H1 (cell line): ENCODE measurements around the gene KLK4. TPM values are rescaled to one million over a fixed set of nuclear protein-coding genes. Genes with fewer than 3 reads are reported as not detected.

ENCODE experiments used
- CTCF ChIA-PET: fragments of 300-600 bp; sonication (Branson Sonifier 250); formaldehyde crosslinking; loops from one replicate; lab custom pipeline; 2021; ENCODE audit not compliant: partially characterized antibody; lab: Charles Lee
- POLR2A ChIA-PET: fragments of 300-600 bp; sonication (Branson Sonifier 250); formaldehyde crosslinking; loops from one replicate; lab custom pipeline; 2021; ENCODE audit warnings: inconsistent platforms; ENCODE audit not compliant: partially characterized antibody; lab: Charles Lee
- DNase-seq, 2 experiments: peaks; one replicate each; pipeline versions ENCODE4 v3.0.0 to v3.0.0-alpha.2; 2010 to 2022; ENCODE audit warnings: low spot score in 2 of 2, low read depth in 1 of 2, mixed read lengths in 1 of 2
- FAIRE-seq: peaks from 2 replicates; lab custom pipeline; 2011; peaks lifted over from hg19 to GRCh38; lab: Jason Lieb, UNC
- H2AFZ ChIP-seq: 2 replicates; pipeline ENCODE4 v1.8.1; 2012; ENCODE audit warnings: low read length, inconsistent platforms
- H2AK5ac ChIP-seq: 2 replicates; pipeline ENCODE4 v1.6.1; 2013; ENCODE audit warnings: low read depth, low read length
- H2BK120ac ChIP-seq: replicated peaks from 2 replicates; pipeline ENCODE3; 2013; ENCODE audit warnings: low read depth, low read length, inconsistent platforms
- H2BK12ac ChIP-seq: 2 replicates; pipeline ENCODE4 v1.6.1; 2013; ENCODE audit warnings: low read depth, low read length
- H2BK15ac ChIP-seq: 2 replicates; pipeline ENCODE4 v1.6.1; 2013; ENCODE audit warnings: low read length
- H2BK20ac ChIP-seq: 2 replicates; pipeline ENCODE4 v1.6.1; 2013; ENCODE audit warnings: low read length
- H2BK5ac ChIP-seq: 2 replicates; pipeline ENCODE4 v1.6.1; 2013; ENCODE audit warnings: low read depth, low read length
- H3K14ac ChIP-seq: 2 replicates; pipeline ENCODE4 v1.6.1; 2013; ENCODE audit warnings: inconsistent platforms; ENCODE audit not compliant: insufficient read length
- H3K18ac ChIP-seq: 2 replicates; pipeline ENCODE4 v1.6.1; 2013; ENCODE audit warnings: low read length; ENCODE audit errors: extremely low read depth
- H3K23ac ChIP-seq: 2 replicates; pipeline ENCODE4 v1.6.1; 2013; ENCODE audit warnings: inconsistent platforms; ENCODE audit not compliant: insufficient read length
- H3K23me2 ChIP-seq: 2 replicates; pipeline ENCODE4 v1.6.1; 2013; ENCODE audit warnings: low read depth, low read length
- H3K27ac ChIP-seq: 2 replicates; pipeline ENCODE4 v1.6.1; 2011; ENCODE audit warnings: low read depth, low read length, inconsistent platforms
- H3K27me3 ChIP-seq, 4 experiments: replicated peaks in 1 of 4; 1 replicate in 1 of 4; 2 replicates in 3 of 4; pipeline versions ENCODE4 v1.6.1 to v1.8.1; 2011 to 2013; ENCODE audit warnings: low read length in 3 of 4, mild to moderate bottlenecking in 3 of 4, inconsistent platforms in 2 of 4, mixed read lengths in 2 of 4, moderate library complexity in 1 of 4; ENCODE audit not compliant: control insufficient read depth in 3 of 4, insufficient read depth in 3 of 4; ENCODE audit errors: extremely low read depth in 1 of 4
- H3K36me3 ChIP-seq, 4 experiments: 2 replicates each; pipeline versions ENCODE4 v1.6.1 to v1.8.1; 2011 to 2013; ENCODE audit warnings: mild to moderate bottlenecking in 4 of 4, low read length in 3 of 4, moderate library complexity in 2 of 4, control low read depth in 1 of 4, inconsistent platforms in 1 of 4; ENCODE audit not compliant: insufficient read depth in 4 of 4, control insufficient read depth in 2 of 4
- H3K4ac ChIP-seq: replicated peaks from 2 replicates; pipeline ENCODE3; 2013; ENCODE audit warnings: low read length, low read depth, mixed read lengths, inconsistent platforms; ENCODE audit not compliant: insufficient read length
- H3K4me1 ChIP-seq, 4 experiments: replicated peaks in 1 of 4; 1 replicate in 1 of 4; 2 replicates in 3 of 4; pipeline versions ENCODE4 v1.6.1 to v1.8.1; 2011 to 2013; ENCODE audit warnings: low read length in 3 of 4, inconsistent platforms in 2 of 4, mixed read lengths in 1 of 4; ENCODE audit not compliant: insufficient read depth in 4 of 4, control insufficient read depth in 3 of 4
- H3K4me2 ChIP-seq, 2 experiments: 2 replicates each; pipeline versions ENCODE4 v1.6.1 to v1.8.1; 2011 to 2013; ENCODE audit warnings: low read depth in 2 of 2, low read length in 2 of 2, control low read depth in 1 of 2, inconsistent platforms in 1 of 2, mild to moderate bottlenecking in 1 of 2; ENCODE audit not compliant: insufficient read depth in 1 of 2
- H3K4me3 ChIP-seq, 4 experiments: fragments of 200-600, 300-600 bp in 1 of 4; sonication (generic), shearing (Covaris generic), sonication (Bioruptor Twin) in 1 of 4; 2 replicates each; pipeline versions ENCODE4 v1.5.1 to v1.8.1; 2011 to 2016; ENCODE audit warnings: low read length in 4 of 4, low read depth in 3 of 4, control low read depth in 2 of 4, inconsistent platforms in 2 of 4, mild to moderate bottlenecking in 2 of 4, mixed read lengths in 1 of 4, moderate library complexity in 1 of 4; ENCODE audit not compliant: insufficient read depth in 2 of 4; ENCODE audit errors: extremely low read depth in 1 of 4
- H3K56ac ChIP-seq: replicated peaks from 2 replicates; pipeline ENCODE3; 2013; ENCODE audit warnings: low read depth, mild to moderate bottlenecking, mixed read lengths, low read length, inconsistent platforms; ENCODE audit not compliant: insufficient read length
- H3K79me1 ChIP-seq: 2 replicates; pipeline ENCODE4 v1.6.1; 2013; ENCODE audit warnings: low read depth, low read length, control low read depth
- H3K79me2 ChIP-seq, 2 experiments: 2 replicates each; pipeline versions ENCODE4 v1.6.1 to v1.8.1; 2012 to 2013; ENCODE audit warnings: low read length in 2 of 2, mild to moderate bottlenecking in 2 of 2, inconsistent platforms in 1 of 2; ENCODE audit not compliant: insufficient read depth in 2 of 2, control insufficient read depth in 1 of 2
- H3K9ac ChIP-seq, 4 experiments: replicated peaks in 1 of 4; 1 replicate in 1 of 4; 2 replicates in 3 of 4; pipeline versions ENCODE4 v1.6.1 to v1.8.1; 2011 to 2013; ENCODE audit warnings: low read depth in 3 of 4, low read length in 3 of 4, control low read depth in 2 of 4, mild to moderate bottlenecking in 2 of 4, moderate library complexity in 2 of 4, inconsistent platforms in 1 of 4; ENCODE audit errors: extremely low read depth in 1 of 4
- H3K9me3 ChIP-seq, 2 experiments: 2 replicates each; pipeline versions ENCODE4 v1.6.1 to v1.8.1; 2012 to 2013; ENCODE audit warnings: mild to moderate bottlenecking in 2 of 2, moderate library complexity in 2 of 2, control low read depth in 1 of 2, inconsistent platforms in 1 of 2, low read depth in 1 of 2, low read length in 1 of 2, mixed read lengths in 1 of 2; ENCODE audit not compliant: insufficient read depth in 2 of 2
- H4K20me1 ChIP-seq, 2 experiments: replicated peaks in 1 of 2; 2 replicates each; pipeline versions ENCODE3 to v1.8.1; 2011 to 2013; ENCODE audit warnings: inconsistent platforms in 2 of 2, low read length in 2 of 2, mild to moderate bottlenecking in 1 of 2; ENCODE audit not compliant: insufficient read depth in 2 of 2, control insufficient read depth in 1 of 2
- H4K5ac ChIP-seq: 2 replicates; pipeline ENCODE4 v1.6.1; 2013; ENCODE audit warnings: low read length, low read depth, mixed read lengths, inconsistent platforms; ENCODE audit not compliant: insufficient read length
- H4K8ac ChIP-seq: 2 replicates; pipeline ENCODE4 v1.8.0; 2013; ENCODE audit warnings: mild to moderate bottlenecking, moderate library complexity, low read length, inconsistent platforms; ENCODE audit not compliant: insufficient read depth; ENCODE audit errors: extremely low read depth
- H4K91ac ChIP-seq: replicated peaks from 2 replicates; pipeline ENCODE3; 2013; ENCODE audit warnings: low read length, mixed read lengths, inconsistent platforms; ENCODE audit not compliant: insufficient read length
- SIRT6 ChIP-seq: IDR thresholded peaks from one replicate; pipeline ENCODE4 v1.7.1; 2012; ENCODE audit warnings: low read length, inconsistent platforms
- WGBS, 2 experiments: shearing (Covaris generic) in 1 of 2; methylation state at CpG; one replicate each; pipeline versions ENCODE4 v1.1.6 to v1.1.7; 2013 to 2015; ENCODE audit warnings: low lambda C conversion rate in 2 of 2, mixed read lengths in 2 of 2, inconsistent platforms in 1 of 2, low coverage in 1 of 2, missing lambda C conversion rate in 1 of 2; ENCODE audit not compliant: insufficient replicate concordance in 2 of 2, insufficient coverage in 1 of 2, insufficient read length in 1 of 2; ENCODE audit errors: extremely low coverage in 1 of 2, missing lambda C conversion rate in 1 of 2; 5-methylcytosine and 5-hydroxymethylcytosine counted together
- polyA plus RNA-seq, 7 experiments: library from polyadenylated mRNA; depleted of rRNA in 3 of 7; stranded (reverse) in 5 of 7; unstranded in 2 of 7; fragments of >200 nt in 5 of 7; fragments of 200-250 nt in 2 of 7; gene quantifications; 1 replicate in 5 of 7; 2 replicates in 1 of 7; 4 replicates in 1 of 7; pipeline versions ENCODE4 v1.2.1 to v1.2.3, GENCODE V29; 2011 to 2013; ENCODE audit warnings: missing spikeins in 2 of 7, mixed read lengths in 2 of 7
- total RNA-seq: library from RNA; stranded (reverse); fragmentation: NEBNext Ultra II Directional; extraction: Animal tissue kit (Norgen Biotek cat#: 25700); gene quantifications from 2 replicates; pipeline ENCODE4 v1.2.1, GENCODE V29; 2021

KLK4 gene
- total and polyA plus RNA-seq, 2 of the 8 experiments (the other 6 are each of a cell fraction or from before 2014, with no cell fraction given): 0.44 TPM; not detected in 1

GRCh38 chr19:50910722-50911121 lies 473 bp downstream of the KLK4 start:
- DNase-seq: no peak
- no peak overlapping the region for H4K91ac ChIP-seq
- H4K5ac ChIP-seq: no peak overlapping the region
- H3K14ac ChIP-seq: no peak overlapping the region
- H3K9ac ChIP-seq: no peak overlapping the region
- H2BK5ac ChIP-seq: no peak overlapping the region
- H2BK120ac ChIP-seq: no peak overlapping the region
- peaks cover 16% of the 10 kb centered on the region for H3K23me2 ChIP-seq
- H3K36me3 ChIP-seq: no peaks in the 10 kb centered on the region
- peaks cover 0 to 14% (median 9%) of the 10 kb centered on the region in 4 experiments; a peak in 5 of 7 replicates for H3K4me1 ChIP-seq
- no peak overlapping the region for H3K56ac ChIP-seq
- H3K23ac ChIP-seq: no peak overlapping the region
- peaks cover 0 to 2% of the 10 kb centered on the region in 2 experiments for H4K20me1 ChIP-seq
- H3K4me2 ChIP-seq: no peak overlapping the region; a peak in 1 of 4 replicates
- no peak overlapping the region for H3K4ac ChIP-seq
- no peaks in the 10 kb centered on the region for H3K79me1 ChIP-seq
- H3K4me3 ChIP-seq: no peak overlapping the region
- H3K18ac ChIP-seq: no peak overlapping the region
- no peak overlapping the region for H4K8ac ChIP-seq
- H2BK20ac ChIP-seq: no peak overlapping the region
- no peak overlapping the region for H3K27ac ChIP-seq
- H3K27me3 ChIP-seq: peaks cover 21 to 42% (median 33%) of the 10 kb centered on the region in 4 experiments
- H2BK15ac ChIP-seq: peak overlapping the region; percentile 73; the same call in 1 of the 2 replicates
- CTCF ChIA-PET: interaction anchor here (0.7 to 2.3 kb wide), 2 partner anchors 11 to 355 kb away, joined by 3 to 17 read pairs; no protein-coding TSS in a partner anchor
- 0 out of 2 replicates have a peak overlapping the region, but pooled peaks have one; percentile 12 for H2BK12ac ChIP-seq
- FAIRE-seq: no peak
- H2AK5ac ChIP-seq: no peak overlapping the region; the same call in 1 of the 2 replicates
- WGBS, 2 experiments: 86% methylated on average over 4 of the region's 4 CpGs; no CpG with 5 or more reads in 1 of the 2 experiments
- no peak for TF ChIP-seq SIRT6
- no peak overlapping the region for H2AFZ ChIP-seq
- no peaks in the 10 kb centered on the region for H3K79me2 ChIP-seq
- POLR2A ChIA-PET: interaction anchor here (4.7 to 5.3 kb wide), 2 partner anchors 108 to 115 kb away, joined by 26 to 36 read pairs; no protein-coding TSS in a partner anchor
- no peaks in the 10 kb centered on the region for H3K9me3 ChIP-seq
